GM12874 (cell line): ENCODE results near the gene PRR36.

Experiments
- TF ChIP-seq, protein P1 (sequence below): IDR thresholded peaks from 2 replicates; pipeline ENCODE4 v1.5.1; 2011; ENCODE audit warnings: low read depth, mild to moderate bottlenecking, control low read depth, low read length, moderate library complexity; ENCODE audit not compliant: insufficient read depth

The PRR36 gene

DNA sequence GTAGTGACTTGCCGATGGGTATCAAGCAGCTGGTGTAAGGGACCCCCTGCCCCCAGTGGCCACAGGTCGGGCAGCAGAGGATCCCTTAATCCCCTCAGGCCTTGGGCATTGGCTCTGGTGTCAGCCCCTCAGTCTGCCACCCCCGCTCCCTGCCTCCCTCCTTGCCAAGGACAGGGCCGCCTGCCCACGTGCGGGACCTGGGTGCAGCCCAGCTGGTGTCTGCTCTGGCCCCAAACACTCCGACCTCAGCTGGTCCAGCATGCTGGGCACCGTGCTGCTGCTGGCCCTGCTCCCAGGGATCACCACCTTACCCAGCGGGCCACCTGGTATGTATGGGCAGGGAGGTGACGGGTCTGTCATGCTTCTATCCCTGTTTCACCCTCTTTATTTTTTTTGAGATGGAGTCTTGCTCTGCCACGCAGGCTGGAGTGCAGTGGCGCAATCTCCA is 40.4 kb upstream of the PRR36 start, which contains the start of gene TGFBR3L:
TSS of gene TGFBR3L (plus strand) at position 233 of the 448 bp plus-strand sequence.
- TF ChIP-seq, protein P1, sequence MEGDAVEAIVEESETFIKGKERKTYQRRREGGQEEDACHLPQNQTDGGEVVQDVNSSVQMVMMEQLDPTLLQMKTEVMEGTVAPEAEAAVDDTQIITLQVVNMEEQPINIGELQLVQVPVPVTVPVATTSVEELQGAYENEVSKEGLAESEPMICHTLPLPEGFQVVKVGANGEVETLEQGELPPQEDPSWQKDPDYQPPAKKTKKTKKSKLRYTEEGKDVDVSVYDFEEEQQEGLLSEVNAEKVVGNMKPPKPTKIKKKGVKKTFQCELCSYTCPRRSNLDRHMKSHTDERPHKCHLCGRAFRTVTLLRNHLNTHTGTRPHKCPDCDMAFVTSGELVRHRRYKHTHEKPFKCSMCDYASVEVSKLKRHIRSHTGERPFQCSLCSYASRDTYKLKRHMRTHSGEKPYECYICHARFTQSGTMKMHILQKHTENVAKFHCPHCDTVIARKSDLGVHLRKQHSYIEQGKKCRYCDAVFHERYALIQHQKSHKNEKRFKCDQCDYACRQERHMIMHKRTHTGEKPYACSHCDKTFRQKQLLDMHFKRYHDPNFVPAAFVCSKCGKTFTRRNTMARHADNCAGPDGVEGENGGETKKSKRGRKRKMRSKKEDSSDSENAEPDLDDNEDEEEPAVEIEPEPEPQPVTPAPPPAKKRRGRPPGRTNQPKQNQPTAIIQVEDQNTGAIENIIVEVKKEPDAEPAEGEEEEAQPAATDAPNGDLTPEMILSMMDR, result no peak

DNA sequence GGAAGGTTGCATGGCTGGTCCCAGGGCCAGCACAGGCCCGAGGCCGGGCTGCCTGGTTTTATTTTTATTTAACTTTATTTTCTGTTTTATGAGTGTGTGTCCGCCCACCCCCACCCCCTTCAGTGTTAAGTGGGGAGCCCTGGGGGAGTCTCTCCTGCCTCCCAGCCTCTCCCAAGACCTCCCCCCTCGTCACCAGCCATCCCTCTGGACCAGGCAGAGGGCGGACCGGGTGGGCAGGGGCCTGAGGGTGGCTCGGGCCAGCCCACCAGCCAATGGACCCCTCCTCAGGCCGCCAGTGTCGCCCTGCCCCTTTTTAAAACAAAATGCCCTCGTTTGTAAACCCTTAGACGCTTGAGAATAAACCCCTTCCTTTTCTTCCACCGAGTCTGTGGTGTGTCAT is 39.9 kb upstream of the PRR36 start:
- TF ChIP-seq, protein P1, result no peak

DNA sequence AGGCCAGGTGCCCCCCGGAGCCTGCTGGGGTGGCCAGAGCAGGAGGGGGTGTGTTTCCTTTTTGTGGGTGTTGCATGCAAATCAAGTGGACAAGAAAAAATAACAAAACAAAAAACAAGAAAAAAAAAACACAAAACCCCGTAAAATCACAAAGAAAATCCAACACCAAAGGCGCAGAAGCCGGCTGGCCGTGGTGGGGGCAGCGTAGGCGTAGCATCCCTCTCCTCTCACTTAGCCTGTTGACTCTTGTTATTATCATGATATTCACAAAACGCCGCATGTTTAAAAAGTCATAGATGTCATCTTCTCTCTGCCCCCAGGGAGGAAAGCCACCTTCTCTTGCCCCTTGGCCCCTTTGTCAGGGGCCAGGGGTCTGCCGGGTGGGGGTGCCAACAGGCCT is 39.5 kb upstream of the PRR36 start:
- TF ChIP-seq, protein P1, result no peak

DNA sequence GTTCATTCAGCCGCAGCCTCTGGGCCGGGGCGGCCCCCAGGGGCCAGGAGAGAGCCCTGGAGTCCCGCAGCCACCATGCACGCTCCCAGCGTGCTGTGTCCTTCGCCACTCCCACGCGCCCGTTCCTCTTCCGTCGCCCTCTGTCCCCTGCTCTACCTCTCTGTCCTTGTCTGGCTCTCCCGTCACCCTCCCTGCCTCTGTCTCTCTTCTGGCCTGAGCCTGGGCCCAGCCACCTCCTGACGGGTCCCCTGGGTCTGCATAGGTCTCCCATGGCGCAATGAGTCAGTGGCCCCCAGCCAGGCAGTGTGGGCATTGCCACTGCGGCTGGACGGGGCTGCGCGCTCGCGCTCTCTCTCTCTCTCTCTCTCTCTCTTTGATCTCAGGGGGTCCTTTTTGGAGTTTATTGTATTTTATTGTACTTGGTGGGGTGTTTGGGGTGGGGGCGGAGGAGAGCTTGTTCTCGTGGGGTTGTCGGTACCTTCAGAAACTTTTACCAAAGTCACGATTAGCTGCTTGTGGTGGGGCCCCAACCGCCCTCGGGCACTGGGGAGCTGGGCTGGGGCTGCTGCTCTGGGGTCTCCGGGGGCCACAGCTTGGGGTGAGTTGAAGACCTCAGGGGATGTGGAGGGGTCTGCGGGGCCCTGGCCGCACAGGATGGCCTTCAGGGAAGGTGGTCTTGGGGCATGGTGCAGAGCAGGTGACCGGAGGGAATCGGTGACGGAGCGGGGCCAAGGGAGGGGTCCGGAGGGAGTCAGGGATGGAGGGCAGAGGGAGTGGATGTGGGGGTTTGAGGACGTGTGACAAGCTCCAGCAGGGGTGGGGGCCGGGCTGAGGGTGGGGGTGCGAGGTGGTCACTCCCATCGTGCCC is 38.7 kb upstream of the PRR36 start:
- TF ChIP-seq, protein P1, result no peak

DNA sequence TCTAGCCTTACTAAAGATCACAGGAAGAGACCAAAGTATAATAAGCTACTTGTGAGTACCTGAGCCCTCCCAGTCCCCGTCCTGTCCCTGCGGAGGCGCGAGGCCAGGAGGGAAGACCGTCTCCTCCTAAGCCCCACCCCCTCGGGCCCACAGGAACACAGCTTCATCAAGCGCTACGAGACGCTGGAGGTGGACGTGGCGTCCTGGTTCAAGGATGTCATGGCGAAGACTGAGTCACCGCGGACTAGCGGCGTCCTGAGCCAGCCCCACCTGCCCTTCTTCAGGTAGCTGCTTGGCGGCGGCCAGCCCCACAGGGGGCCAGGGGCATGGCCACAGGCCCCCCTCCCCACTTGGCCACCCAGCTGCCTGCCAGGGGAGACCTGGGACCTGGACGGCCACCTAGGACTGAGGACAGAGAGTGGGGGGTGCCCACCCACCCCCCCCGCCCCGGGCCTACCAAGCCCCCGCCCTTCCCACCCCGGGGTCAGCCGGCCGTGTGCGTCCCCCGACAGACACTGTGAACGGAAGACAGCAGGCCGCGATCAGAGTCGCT is 38.0 kb upstream of the PRR36 start:
- TF ChIP-seq, protein P1, result no peak

DNA sequence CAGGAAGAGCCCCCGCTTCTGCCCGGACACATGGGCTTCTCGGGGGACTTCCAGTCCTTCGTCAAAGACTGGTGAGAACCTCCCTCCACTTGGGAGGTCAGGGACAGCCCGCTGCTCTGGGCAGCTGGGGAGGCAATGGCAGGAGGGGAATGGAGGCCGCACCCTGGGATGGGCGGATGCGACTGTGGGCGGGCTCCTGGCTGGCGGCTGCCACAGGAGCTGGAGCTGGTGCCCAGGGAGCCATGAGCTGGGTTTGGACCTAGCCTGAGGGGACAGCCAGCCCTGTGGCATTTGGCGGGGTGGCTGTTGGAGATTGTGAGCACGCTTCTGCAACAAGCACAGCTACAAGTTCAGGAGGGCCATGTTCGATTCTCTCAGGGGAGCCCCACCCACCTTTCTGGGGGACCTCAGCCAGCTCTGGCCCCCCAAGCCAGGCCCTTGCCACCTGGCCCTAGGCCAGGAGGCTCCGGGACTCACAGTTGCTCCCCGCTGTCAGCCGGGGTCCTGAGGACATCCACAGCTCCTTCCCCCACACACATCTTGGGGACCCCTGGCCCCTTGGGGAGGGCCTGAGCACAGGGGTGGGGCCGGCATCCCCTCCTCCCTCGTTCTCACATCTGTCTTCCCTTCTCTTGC is 37.4 kb upstream of the PRR36 start:
- TF ChIP-seq, protein P1, result no peak

DNA sequence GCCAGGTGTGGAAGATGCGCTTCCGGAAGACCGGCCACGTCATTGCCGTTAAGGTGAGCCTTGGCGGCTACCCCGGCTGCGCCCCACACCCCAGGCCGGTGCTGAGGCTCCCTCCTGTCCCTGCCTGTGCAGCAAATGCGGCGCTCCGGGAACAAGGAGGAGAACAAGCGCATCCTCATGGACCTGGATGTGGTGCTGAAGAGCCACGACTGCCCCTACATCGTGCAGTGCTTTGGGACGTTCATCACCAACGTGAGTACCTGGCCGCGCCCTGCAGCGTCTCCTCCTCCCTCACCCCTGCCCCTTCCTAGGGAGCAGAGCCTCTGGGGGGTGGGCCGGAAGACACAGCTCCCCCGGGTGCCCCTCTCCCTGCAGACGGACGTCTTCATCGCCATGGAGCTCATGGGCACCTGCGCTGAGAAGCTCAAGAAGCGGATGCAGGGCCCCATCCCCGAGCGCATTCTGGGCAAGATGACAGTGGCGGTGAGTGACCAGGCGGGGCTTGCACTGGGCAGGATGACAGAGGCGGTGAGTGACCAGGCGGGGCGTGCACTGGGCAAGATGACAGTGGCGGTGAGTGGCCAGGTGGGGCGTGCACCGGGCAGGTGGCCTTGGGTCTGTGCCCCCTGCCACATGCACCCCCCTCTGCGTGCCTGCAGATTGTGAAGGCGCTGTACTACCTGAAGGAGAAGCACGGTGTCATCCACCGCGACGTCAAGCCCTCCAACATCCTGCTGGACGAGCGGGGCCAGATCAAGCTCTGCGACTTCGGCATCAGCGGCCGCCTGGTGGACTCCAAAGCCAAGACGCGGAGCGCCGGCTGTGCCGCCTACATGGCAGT is 36.4 kb upstream of the PRR36 start:
- TF ChIP-seq, protein P1, result no peak
